Measurements from ENCODE around the gene MAST4.

- no peak for TF ChIP-seq CTCF (IDR thresholded peaks at IDR 0.05)
- no peak for TF ChIP-seq EZH2 (IDR thresholded peaks at IDR 0.05)
- TF ChIP-seq EZH2phosphoT487 (IDR thresholded peaks at IDR 0.05): no peak
Measured at GRCh38 chr5:67124556-67124955, 528.4 kb downstream of the MAST4 start.

All from neural progenitor cell (in vitro differentiated cells).